Nephron progenitor cell (in vitro differentiated cells): ENCODE measurements around the gene LMF1.

ENCODE experiments used
- DNase-seq: peaks from one replicate; pipeline ENCODE4 v3.0.0; 2021
- H3K27ac Mint-ChIP-seq: 2 replicates; pipeline ENCODE4 v1.8.0; 2021; ENCODE audit warnings: mild to moderate bottlenecking, moderate library complexity, mixed read lengths
- H3K27me3 Mint-ChIP-seq: 2 replicates; pipeline ENCODE4 v1.8.0; 2021; ENCODE audit warnings: mild to moderate bottlenecking, low read depth, mixed read lengths; ENCODE audit not compliant: poor library complexity
- H3K36me3 Mint-ChIP-seq: 2 replicates; pipeline ENCODE4 v1.8.0; 2021; ENCODE audit warnings: low read depth, mixed read lengths
- H3K4me1 Mint-ChIP-seq: 2 replicates; pipeline ENCODE4 v1.8.0; 2021; ENCODE audit warnings: mixed read lengths
- H3K4me3 Mint-ChIP-seq: 2 replicates; pipeline ENCODE4 v1.8.0; 2021; ENCODE audit warnings: mild to moderate bottlenecking, moderate library complexity, mixed read lengths
- H3K9me3 Mint-ChIP-seq: 2 replicates; pipeline ENCODE4 v1.8.0; 2021; ENCODE audit warnings: mild to moderate bottlenecking, moderate library complexity, mixed read lengths
- TF ChIP-seq, protein P1 (sequence below): fragments of 200-600 bp; sonication (generic); IDR thresholded peaks from 2 replicates; pipeline ENCODE4 v1.5.0; 2021; ENCODE audit warnings: antibody characterized with exemption

LMF1 gene

DNA sequence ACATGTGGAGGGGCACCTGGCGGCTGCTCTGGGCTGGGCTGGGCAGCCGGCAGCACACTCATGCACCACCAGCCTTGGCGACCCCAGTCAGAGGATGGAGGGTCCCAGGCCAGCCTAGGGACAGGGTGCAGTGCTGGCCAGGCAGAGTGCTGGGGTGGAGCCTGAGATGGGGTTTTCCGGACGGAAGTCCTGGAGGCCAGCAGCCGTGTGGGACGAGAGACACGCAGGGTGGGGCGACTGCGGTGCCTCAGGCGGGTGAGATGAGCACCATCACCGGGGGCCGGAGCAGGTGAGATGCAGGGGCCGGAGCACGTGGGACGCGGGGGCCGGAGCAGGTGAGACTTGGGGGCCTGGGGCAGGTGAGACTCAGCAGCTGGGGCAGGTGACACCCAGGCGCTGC is 55.2 kb downstream of the LMF1 start:
- Mint-ChIP-seq H3K4me1 (peaks cover 32% of the 10 kb centered on the region), H3K4me3 (no peak overlapping the region), H3K27me3 (no peaks in the 10 kb centered on the region), H3K36me3 (peaks cover 8% of the 10 kb centered on the region), H3K27ac (no peak overlapping the region), H3K9me3 (no peaks in the 10 kb centered on the region)
- TF ChIP-seq, protein P1, sequence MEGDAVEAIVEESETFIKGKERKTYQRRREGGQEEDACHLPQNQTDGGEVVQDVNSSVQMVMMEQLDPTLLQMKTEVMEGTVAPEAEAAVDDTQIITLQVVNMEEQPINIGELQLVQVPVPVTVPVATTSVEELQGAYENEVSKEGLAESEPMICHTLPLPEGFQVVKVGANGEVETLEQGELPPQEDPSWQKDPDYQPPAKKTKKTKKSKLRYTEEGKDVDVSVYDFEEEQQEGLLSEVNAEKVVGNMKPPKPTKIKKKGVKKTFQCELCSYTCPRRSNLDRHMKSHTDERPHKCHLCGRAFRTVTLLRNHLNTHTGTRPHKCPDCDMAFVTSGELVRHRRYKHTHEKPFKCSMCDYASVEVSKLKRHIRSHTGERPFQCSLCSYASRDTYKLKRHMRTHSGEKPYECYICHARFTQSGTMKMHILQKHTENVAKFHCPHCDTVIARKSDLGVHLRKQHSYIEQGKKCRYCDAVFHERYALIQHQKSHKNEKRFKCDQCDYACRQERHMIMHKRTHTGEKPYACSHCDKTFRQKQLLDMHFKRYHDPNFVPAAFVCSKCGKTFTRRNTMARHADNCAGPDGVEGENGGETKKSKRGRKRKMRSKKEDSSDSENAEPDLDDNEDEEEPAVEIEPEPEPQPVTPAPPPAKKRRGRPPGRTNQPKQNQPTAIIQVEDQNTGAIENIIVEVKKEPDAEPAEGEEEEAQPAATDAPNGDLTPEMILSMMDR = no peak
- DNase-seq = no peak

DNA sequence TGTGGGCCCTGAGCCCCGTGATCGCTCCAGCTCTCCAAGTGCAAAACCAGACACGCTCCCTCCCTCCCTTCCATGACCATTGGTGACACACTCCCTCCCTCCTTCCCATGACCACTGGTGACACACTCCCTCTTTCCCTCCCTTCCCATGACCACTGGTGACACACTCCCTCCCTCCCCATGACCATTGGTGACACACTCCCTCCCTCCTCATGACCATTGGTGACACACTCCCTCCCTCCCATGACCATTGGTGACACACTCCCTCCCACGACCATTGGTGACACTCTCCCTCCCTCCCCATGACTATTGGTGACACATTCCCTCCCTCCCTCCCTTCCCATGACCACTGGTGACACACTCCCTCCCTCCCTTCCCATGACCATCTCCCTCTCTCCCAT is 56.3 kb downstream of the LMF1 start:
- Mint-ChIP-seq H3K4me1 (peaks cover 32% of the 10 kb centered on the region), H3K27me3 (no peaks in the 10 kb centered on the region), H3K9me3 (no peaks in the 10 kb centered on the region), H3K4me3 (no peak overlapping the region), H3K27ac (no peak overlapping the region), H3K36me3 (peaks cover 11% of the 10 kb centered on the region)
- TF ChIP-seq, protein P1 = no peak
- DNase-seq = no peak

DNA sequence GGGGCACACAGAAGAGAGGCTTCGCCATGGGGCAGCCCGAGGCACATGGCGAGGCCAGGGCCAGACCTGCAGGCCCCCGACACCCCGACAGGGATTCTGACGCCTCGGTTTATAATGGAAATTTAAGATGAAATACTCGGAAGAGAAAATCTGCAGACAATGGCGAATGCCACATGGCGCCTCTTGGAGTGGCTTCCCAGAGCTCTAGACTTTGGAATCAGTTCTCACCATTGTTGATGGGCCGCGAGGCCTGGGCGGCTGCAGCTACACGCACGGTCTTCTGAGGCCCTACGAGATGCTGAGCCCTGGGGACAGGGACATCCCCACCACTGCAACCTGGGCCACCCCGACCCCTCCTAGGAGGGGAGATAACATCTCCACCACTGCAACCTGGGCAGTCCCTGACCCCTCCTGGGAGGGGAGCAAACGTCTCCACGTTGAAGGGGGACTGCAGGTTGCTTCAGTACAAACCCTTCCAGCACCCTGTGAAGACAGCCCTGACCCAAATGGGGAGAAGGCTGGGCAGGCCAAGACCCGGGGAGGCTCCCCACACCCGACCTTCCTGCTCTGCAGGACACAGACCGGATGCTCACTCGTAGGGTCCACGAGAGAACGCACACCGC is 56.9 kb downstream of the LMF1 start:
- no peaks in the 10 kb centered on the region for H3K27me3 Mint-ChIP-seq
- no peaks in the 10 kb centered on the region for H3K9me3 Mint-ChIP-seq
- peaks cover 16% of the 10 kb centered on the region for H3K36me3 Mint-ChIP-seq
- H3K4me1 Mint-ChIP-seq = peaks cover 34% of the 10 kb centered on the region
- TF ChIP-seq, protein P1 = no peak
- H3K4me3 Mint-ChIP-seq = no peak overlapping the region
- H3K27ac Mint-ChIP-seq = no peak overlapping the region
- DNase-seq = no peak

DNA sequence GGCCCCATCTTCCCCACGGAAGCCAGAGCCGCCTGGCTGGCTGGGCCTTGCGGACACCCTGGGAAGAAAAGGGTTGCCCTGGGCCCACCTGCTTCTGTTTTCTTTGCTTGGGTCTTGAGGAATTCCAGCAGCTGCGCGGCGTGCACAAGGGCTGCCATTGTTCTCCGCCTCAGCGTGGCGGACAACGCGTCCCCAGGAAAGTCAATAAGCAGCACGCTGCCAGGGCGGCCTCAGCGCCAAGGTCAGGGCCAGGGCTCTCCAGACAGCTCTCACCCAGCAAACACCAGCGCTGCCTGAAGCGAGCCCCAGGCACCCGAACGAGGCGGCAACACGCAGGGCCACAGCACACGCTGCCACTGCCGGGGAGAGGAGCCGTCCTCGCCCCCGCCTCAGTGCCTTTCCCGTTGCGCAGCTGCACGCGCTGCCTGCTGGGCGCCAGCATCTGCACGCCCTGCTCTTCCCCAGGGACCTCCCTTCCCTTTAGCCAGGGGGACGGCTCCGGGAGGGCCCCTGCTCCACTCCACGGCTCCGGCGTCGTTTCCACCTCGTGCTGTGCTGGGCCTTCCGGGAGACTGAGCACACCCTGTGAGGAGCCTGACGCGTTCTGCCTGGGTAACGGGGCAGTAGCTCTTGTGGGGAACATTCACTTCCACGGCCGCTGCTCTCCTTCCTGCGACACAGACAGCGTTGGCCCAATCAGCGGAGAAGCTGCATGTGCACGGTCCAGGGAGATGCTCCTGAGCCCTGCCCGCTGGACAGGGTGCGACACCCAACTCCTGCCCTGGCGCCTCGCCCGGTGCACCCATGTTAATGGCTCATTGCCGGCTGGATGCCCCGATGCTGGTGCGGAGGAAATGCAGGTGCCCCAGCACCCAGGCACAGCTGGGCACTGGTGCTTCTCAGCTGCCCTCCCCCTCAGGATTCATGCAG is 57.8 kb downstream of the LMF1 start:
- H3K4me3 Mint-ChIP-seq = no peak overlapping the region
- DNase-seq = no peak
- peaks cover 32% of the 10 kb centered on the region for H3K4me1 Mint-ChIP-seq
- no peaks in the 10 kb centered on the region for H3K27me3 Mint-ChIP-seq
- H3K27ac Mint-ChIP-seq = no peak overlapping the region
- H3K9me3 Mint-ChIP-seq = no peaks in the 10 kb centered on the region
- TF ChIP-seq, protein P1 = no peak
- peaks cover 19% of the 10 kb centered on the region for H3K36me3 Mint-ChIP-seq

DNA sequence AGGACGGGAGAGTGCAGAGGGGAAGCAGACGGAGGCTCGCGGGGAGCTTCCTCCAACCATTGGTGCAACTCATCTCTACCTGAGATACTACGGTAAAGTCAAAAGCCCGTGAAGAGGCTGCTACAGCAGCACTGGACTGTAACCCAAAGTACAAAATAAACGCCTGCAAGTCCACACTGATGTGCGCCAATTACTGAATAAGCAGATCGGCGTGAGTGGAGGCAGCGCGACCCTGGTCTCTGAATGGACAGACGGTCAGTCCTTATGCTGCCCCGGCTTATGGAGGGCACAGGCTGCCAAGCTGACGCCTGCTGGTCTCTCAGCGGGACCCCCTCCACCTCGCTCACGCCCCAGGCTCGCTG is 58.5 kb downstream of the LMF1 start:
- Mint-ChIP-seq H3K27ac (no peak overlapping the region), H3K27me3 (no peaks in the 10 kb centered on the region), H3K4me1 (peaks cover 34% of the 10 kb centered on the region), H3K9me3 (no peaks in the 10 kb centered on the region), H3K4me3 (no peak overlapping the region), H3K36me3 (peaks cover 25% of the 10 kb centered on the region)
- TF ChIP-seq, protein P1 = no peak
- DNase-seq = no peak
